Measurements from ENCODE around the gene MTMR2. TPM values are rescaled to one million over a fixed set of nuclear protein-coding genes. Genes with fewer than 3 reads are reported as not detected.
A peak's percentile ranks its signal among the peaks of the same experiment; 100 is the strongest.

Gene MTMR2
- total and polyA plus RNA-seq, 2 of the 13 experiments (the other 11 are each of a cell fraction or from before 2014, with no cell fraction given), result 12.7 to 22.3 TPM

GRCh38 chr11:95790933-95791708 is 132.8 kb downstream of the MTMR2 start (continued):
- TF ChIP-seq AHDC1 (CRISPR knock-in tag; IDR thresholded peaks at IDR 0.05; ENCODE audit: borderline replicate concordance) (no peak), ZNF850 (CRISPR knock-in tag; conservative IDR thresholded peaks at IDR 0.05) (no peak), MLX (CRISPR knock-in tag; IDR thresholded peaks at IDR 0.05) (no peak), ZNF350 (CRISPR knock-in tag; IDR thresholded peaks at IDR 0.05; ENCODE audit: borderline replicate concordance, low read depth) (no peak), CBFB (CRISPR knock-in tag; IDR thresholded peaks at IDR 0.05) (no peak), KLF9 (CRISPR knock-in tag; IDR thresholded peaks at IDR 0.05; ENCODE audit: low read depth) (no peak), ZBTB26 (CRISPR knock-in tag; IDR thresholded peaks at IDR 0.05; ENCODE audit: borderline replicate concordance) (no peak), ATF4 (CRISPR knock-in tag; IDR thresholded peaks at IDR 0.05) (no peak), CSRNP1 (CRISPR knock-in tag; IDR thresholded peaks at IDR 0.05) (no peak), ZNF576 (CRISPR knock-in tag; IDR thresholded peaks at IDR 0.05) (no peak), ZNF639 (CRISPR knock-in tag; conservative IDR thresholded peaks at IDR 0.05) (no peak), KMT2A (CRISPR knock-in tag; IDR thresholded peaks at IDR 0.05) (peak; percentile 36; the same call in 1 of the 2 replicates), KAT8 (CRISPR knock-in tag; IDR thresholded peaks at IDR 0.05) (no peak; the same call in 1 of the 2 replicates), PREB (CRISPR knock-in tag; IDR thresholded peaks at IDR 0.05) (no peak), ZNF558 (CRISPR knock-in tag; IDR thresholded peaks at IDR 0.05; ENCODE audit: borderline replicate concordance) (peak; percentile 44; the same call in 1 of the 2 replicates)

Measured in HepG2 (cell line).